Nephron (organoid): ENCODE results near the gene LAMA1.
"Not testable (repeated sequence)": the region's sequence is repeated elsewhere in the genome, so short reads cannot be mapped to it uniquely, and the experiment has no call there.

ENCODE experiments used
- H3K27ac Mint-ChIP-seq, 3 experiments: 2 replicates each; pipeline ENCODE4 v1.8.0; 2020; ENCODE audit warnings: mixed read lengths in 3 of 3, mild to moderate bottlenecking in 2 of 3, moderate library complexity in 1 of 3
- H3K27me3 Mint-ChIP-seq: 2 replicates; pipeline ENCODE4 v1.8.0; 2021; ENCODE audit warnings: low read depth, mild to moderate bottlenecking, moderate library complexity, mixed read lengths
- H3K36me3 Mint-ChIP-seq: 2 replicates; pipeline ENCODE4 v1.8.0; 2020; ENCODE audit warnings: low read depth, mixed read lengths
- H3K4me1 Mint-ChIP-seq: 2 replicates; pipeline ENCODE4 v1.8.0; 2020; ENCODE audit warnings: mixed read lengths
- H3K4me3 Mint-ChIP-seq, 3 experiments: 2 replicates each; pipeline ENCODE4 v1.8.0; 2020; ENCODE audit warnings: mild to moderate bottlenecking in 3 of 3, mixed read lengths in 3 of 3, moderate library complexity in 2 of 3
- H3K9me3 Mint-ChIP-seq: 2 replicates; pipeline ENCODE4 v1.8.0; 2020; ENCODE audit warnings: mixed read lengths
- CTCF ChIP-seq, 3 experiments: fragments of 200-600 bp; sonication (generic); IDR thresholded peaks; one replicate each; pipeline ENCODE4 v1.5.0; 2021; ENCODE audit warnings: antibody characterized with exemption in 3 of 3; ENCODE audit not compliant: unreplicated experiment in 3 of 3

Gene LAMA1

GRCh38 chr18:6941996-6942395 lies 175.6 kb downstream of the LAMA1 start:
- TF ChIP-seq CTCF (IDR thresholded peaks at IDR 0.05; ENCODE audit: unreplicated experiment in 3 of 3), result no peak
- Mint-ChIP-seq H3K27ac (no peak overlapping the region), H3K27me3 (no peaks in the 10 kb centered on the region)

GRCh38 chr18:6940451-6940850 lies 177.1 kb downstream of the LAMA1 start:
- Mint-ChIP-seq H3K4me3 (no peak overlapping the region), H3K4me1 (peaks cover 3% of the 10 kb centered on the region), H3K27ac (no peak overlapping the region), H3K27me3 (no peaks in the 10 kb centered on the region), H3K36me3 (peaks cover 23% of the 10 kb centered on the region), H3K9me3 (peaks cover 5% of the 10 kb centered on the region)
- TF ChIP-seq CTCF (IDR thresholded peaks at IDR 0.05; ENCODE audit: unreplicated experiment in 3 of 3), result no peak

More at GRCh38 chr18:6941996-6942395, 175.6 kb downstream of the LAMA1 start:
- Mint-ChIP-seq H3K36me3 (peaks cover 25% of the 10 kb centered on the region), H3K9me3 (no peaks in the 10 kb centered on the region), H3K4me1 (peaks cover 3% of the 10 kb centered on the region), H3K4me3 (no peak overlapping the region)

GRCh38 chr18:6939972-6940371 lies 177.6 kb downstream of the LAMA1 start:
- no peak overlapping the region for H3K27ac Mint-ChIP-seq
- no peak overlapping the region for H3K4me3 Mint-ChIP-seq
- no peak for TF ChIP-seq CTCF (IDR thresholded peaks at IDR 0.05; ENCODE audit: unreplicated experiment in 3 of 3)
- no peaks in the 10 kb centered on the region for H3K27me3 Mint-ChIP-seq
- peaks cover 10% of the 10 kb centered on the region for H3K9me3 Mint-ChIP-seq
- peaks cover 23% of the 10 kb centered on the region for H3K36me3 Mint-ChIP-seq
- H3K4me1 Mint-ChIP-seq, result peaks cover 3% of the 10 kb centered on the region

- not testable (repeated sequence) for H3K4me3 Mint-ChIP-seq, H3K4me1 Mint-ChIP-seq, H3K27ac Mint-ChIP-seq, H3K9me3 Mint-ChIP-seq, H3K27me3 Mint-ChIP-seq
- peaks cover 18% of the 10 kb centered on the region for H3K36me3 Mint-ChIP-seq
Measured at GRCh38 chr18:6938403-6938802, 179.2 kb downstream of the LAMA1 start.

- no peak for TF ChIP-seq CTCF (IDR thresholded peaks at IDR 0.05; ENCODE audit: unreplicated experiment in 3 of 3)
- H3K27ac Mint-ChIP-seq, result no peak overlapping the region
- peaks cover 10% of the 10 kb centered on the region for H3K9me3 Mint-ChIP-seq
- H3K4me3 Mint-ChIP-seq, result no peak overlapping the region
- H3K36me3 Mint-ChIP-seq, result peaks cover 15% of the 10 kb centered on the region
- H3K27me3 Mint-ChIP-seq, result no peaks in the 10 kb centered on the region
- H3K4me1 Mint-ChIP-seq, result peaks cover 3% of the 10 kb centered on the region
Measured at GRCh38 chr18:6938003-6938402, 179.6 kb downstream of the LAMA1 start.

GRCh38 chr18:6934859-6935258 lies 182.7 kb downstream of the LAMA1 start:
- Mint-ChIP-seq H3K4me3 (no peak overlapping the region), H3K36me3 (peaks cover 6% of the 10 kb centered on the region), H3K9me3 (peaks cover 10% of the 10 kb centered on the region), H3K27ac (no peak overlapping the region), H3K4me1 (no peaks in the 10 kb centered on the region), H3K27me3 (peaks cover 3% of the 10 kb centered on the region)
- no peak for TF ChIP-seq CTCF (IDR thresholded peaks at IDR 0.05; ENCODE audit: unreplicated experiment in 3 of 3)
